Liver (tissue), 9 donors: ENCODE results near the gene OPTC. TPM values are rescaled to one million over a fixed set of nuclear protein-coding genes. Genes with fewer than 3 reads are reported as not detected.

Experiments
- DNase-seq: peaks from one replicate; pipeline ENCODE4 v3.0.0-alpha.2; 2017; ENCODE audit warnings: low spot score
- H3K27ac ChIP-seq, 2 donors: one replicate each; pipeline ENCODE4 v1.7.0; 2013; ENCODE audit warnings: inconsistent platforms in 2 of 2, low read length in 2 of 2, control low read depth in 1 of 2, low read depth in 1 of 2, mild to moderate bottlenecking in 1 of 2
- H3K27me3 ChIP-seq, 4 donors: one replicate each; pipeline versions ENCODE4 v1.6.1 to v1.7.0; 2013; ENCODE audit warnings: low read length in 3 of 4, inconsistent platforms in 1 of 4, mild to moderate bottlenecking in 1 of 4, moderate library complexity in 1 of 4; ENCODE audit not compliant: control insufficient read depth in 4 of 4, insufficient read depth in 4 of 4
- H3K36me3 ChIP-seq, 4 donors: one replicate each; pipeline versions ENCODE4 v1.6.1 to v1.7.0; 2013; ENCODE audit warnings: low read length in 3 of 4, mild to moderate bottlenecking in 3 of 4, low read depth in 1 of 4, moderate library complexity in 1 of 4; ENCODE audit not compliant: control insufficient read depth in 4 of 4, insufficient read depth in 3 of 4
- H3K4me1 ChIP-seq, 4 donors: one replicate each; pipeline versions ENCODE4 v1.6.1 to v1.7.0; 2013; ENCODE audit warnings: low read length in 3 of 4, mild to moderate bottlenecking in 3 of 4, moderate library complexity in 1 of 4; ENCODE audit not compliant: control insufficient read depth in 4 of 4, insufficient read depth in 4 of 4
- H3K4me3 ChIP-seq, 3 donors: one replicate each; pipeline versions ENCODE4 v1.6.1 to v1.7.0; 2013; ENCODE audit warnings: low read length in 3 of 3, control low read depth in 1 of 3, low read depth in 1 of 3, mild to moderate bottlenecking in 1 of 3
- H3K9ac ChIP-seq, 2 donors: one replicate each; pipeline ENCODE4 v1.7.0; 2013; ENCODE audit warnings: low read length in 2 of 2, mild to moderate bottlenecking in 2 of 2, moderate library complexity in 2 of 2, control low read depth in 1 of 2, low read depth in 1 of 2
- H3K9me3 ChIP-seq, 4 donors: one replicate each; pipeline versions ENCODE4 v1.6.1 to v1.7.0; 2013; ENCODE audit warnings: low read length in 3 of 4; ENCODE audit not compliant: control insufficient read depth in 4 of 4
- EGR1 ChIP-seq, 2 donors: IDR thresholded peaks; 2 replicates each; pipeline ENCODE4 v1.6.1; 2016 to 2018; ENCODE audit warnings: antibody characterized with exemption in 2 of 2, low read depth in 2 of 2
- GABPA ChIP-seq, 2 donors: IDR thresholded peaks in 1 of 2; conservative IDR thresholded peaks in 1 of 2; 2 replicates each; pipeline ENCODE4 v1.6.1; 2016; ENCODE audit warnings: antibody characterized with exemption in 2 of 2, mild to moderate bottlenecking in 1 of 2, moderate library complexity in 1 of 2
- JUND ChIP-seq, 2 donors: IDR thresholded peaks; 2 replicates each; pipeline ENCODE4 v1.6.1; 2016; ENCODE audit warnings: antibody characterized with exemption in 2 of 2
- NR2F2 ChIP-seq: IDR thresholded peaks from 2 replicates; pipeline ENCODE4 v1.6.1; 2016; ENCODE audit warnings: antibody characterized with exemption
- RAD21 ChIP-seq, 2 donors: IDR thresholded peaks; 2 replicates each; pipeline ENCODE4 v1.6.1; 2016; ENCODE audit warnings: antibody characterized with exemption in 2 of 2, mild to moderate bottlenecking in 2 of 2
- RXRA ChIP-seq, 2 donors: IDR thresholded peaks; 2 replicates each; pipeline ENCODE4 v1.6.1; 2017 to 2018; ENCODE audit warnings: antibody characterized with exemption in 2 of 2, mild to moderate bottlenecking in 1 of 2
- SP1 ChIP-seq: IDR thresholded peaks from 2 replicates; pipeline ENCODE4 v1.6.1; 2018; ENCODE audit warnings: antibody characterized with exemption, mild to moderate bottlenecking
- TAF1 ChIP-seq: conservative IDR thresholded peaks from 2 replicates; pipeline ENCODE4 v1.6.1; 2016; ENCODE audit warnings: antibody characterized with exemption, mild to moderate bottlenecking
- WGBS: extraction: QIAGEN DNeasy Blood & Tissue Kit; methylation state at CpG from one replicate; pipeline ENCODE4 v1.1.7; 2013; 5-methylcytosine and 5-hydroxymethylcytosine counted together
- polyA plus RNA-seq, 2 donors: library from polyadenylated mRNA; stranded (reverse) in 1 of 2; unstranded in 1 of 2; fragments of 200-250 nt in 1 of 2; fragments of >200 nt in 1 of 2; fragmentation: Nextera tagmentation in 1 of 2; extraction: Ambion mirVana in 1 of 2; gene quantifications; one replicate each; pipeline versions ENCODE4 v1.2.1 to v1.2.3, GENCODE V29; 2013 to 2015
- total RNA-seq, 2 donors: library from RNA; depleted of rRNA; stranded (reverse); fragments of >200 nt; gene quantifications; one replicate each; pipeline ENCODE4 v1.2.3, GENCODE V29; 2014
- TF ChIP-seq, protein P1 (sequence below): IDR thresholded peaks from 2 replicates; pipeline ENCODE4 v1.6.1; 2016; ENCODE audit warnings: antibody characterized with exemption
- TF ChIP-seq, protein P2 (sequence below): IDR thresholded peaks from 2 replicates; pipeline ENCODE4 v1.6.1; 2016; ENCODE audit warnings: antibody characterized with exemption, mild to moderate bottlenecking
- TF ChIP-seq, protein P3 (sequence below): IDR thresholded peaks from 2 replicates; pipeline ENCODE4 v1.6.1; 2016; ENCODE audit warnings: antibody characterized with exemption
- donor health status: healthy.
- donor health status: healthy.
- donor health status: healthy.
- donor health status: healthy.
- donor health status: healthy.

Gene OPTC
- total and polyA plus RNA-seq, 4 donors: not detected

DNA sequence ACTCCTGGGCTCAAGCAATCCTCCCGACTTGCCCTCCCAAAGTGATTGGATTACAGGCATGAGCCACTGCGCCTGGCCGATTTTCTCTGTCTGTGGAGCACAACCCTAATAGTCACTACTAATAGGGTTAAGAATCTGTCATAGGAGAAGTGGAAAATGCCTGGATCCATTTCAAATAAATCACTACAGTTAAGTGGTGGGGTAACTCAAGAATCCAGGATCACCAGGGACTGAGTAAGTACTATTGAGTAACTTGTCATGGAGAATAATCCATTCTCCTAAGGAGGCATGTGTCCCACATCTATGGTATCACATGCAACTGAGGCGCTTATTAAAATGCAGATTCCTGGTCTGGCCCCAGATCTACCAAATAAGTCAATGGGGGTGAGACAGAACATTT is 53.2 kb downstream of the OPTC start:
- Histone ChIP-seq H3K9ac (no peak overlapping the region), H3K27me3 (no peaks in the 10 kb centered on the region), H3K4me1 (no peaks in the 10 kb centered on the region), H3K27ac (no peak overlapping the region), H3K4me3 (no peak overlapping the region), H3K9me3 (no peaks in the 10 kb centered on the region), H3K36me3 (no peaks in the 10 kb centered on the region)
- DNase-seq: no peak
- 83% methylated on average over 4 of the region's 4 CpGs for WGBS
- TF ChIP-seq, protein P1, sequence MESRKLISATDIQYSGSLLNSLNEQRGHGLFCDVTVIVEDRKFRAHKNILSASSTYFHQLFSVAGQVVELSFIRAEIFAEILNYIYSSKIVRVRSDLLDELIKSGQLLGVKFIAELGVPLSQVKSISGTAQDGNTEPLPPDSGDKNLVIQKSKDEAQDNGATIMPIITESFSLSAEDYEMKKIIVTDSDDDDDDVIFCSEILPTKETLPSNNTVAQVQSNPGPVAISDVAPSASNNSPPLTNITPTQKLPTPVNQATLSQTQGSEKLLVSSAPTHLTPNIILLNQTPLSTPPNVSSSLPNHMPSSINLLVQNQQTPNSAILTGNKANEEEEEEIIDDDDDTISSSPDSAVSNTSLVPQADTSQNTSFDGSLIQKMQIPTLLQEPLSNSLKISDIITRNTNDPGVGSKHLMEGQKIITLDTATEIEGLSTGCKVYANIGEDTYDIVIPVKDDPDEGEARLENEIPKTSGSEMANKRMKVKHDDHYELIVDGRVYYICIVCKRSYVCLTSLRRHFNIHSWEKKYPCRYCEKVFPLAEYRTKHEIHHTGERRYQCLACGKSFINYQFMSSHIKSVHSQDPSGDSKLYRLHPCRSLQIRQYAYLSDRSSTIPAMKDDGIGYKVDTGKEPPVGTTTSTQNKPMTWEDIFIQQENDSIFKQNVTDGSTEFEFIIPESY: no peak
- TF ChIP-seq, protein P2, sequence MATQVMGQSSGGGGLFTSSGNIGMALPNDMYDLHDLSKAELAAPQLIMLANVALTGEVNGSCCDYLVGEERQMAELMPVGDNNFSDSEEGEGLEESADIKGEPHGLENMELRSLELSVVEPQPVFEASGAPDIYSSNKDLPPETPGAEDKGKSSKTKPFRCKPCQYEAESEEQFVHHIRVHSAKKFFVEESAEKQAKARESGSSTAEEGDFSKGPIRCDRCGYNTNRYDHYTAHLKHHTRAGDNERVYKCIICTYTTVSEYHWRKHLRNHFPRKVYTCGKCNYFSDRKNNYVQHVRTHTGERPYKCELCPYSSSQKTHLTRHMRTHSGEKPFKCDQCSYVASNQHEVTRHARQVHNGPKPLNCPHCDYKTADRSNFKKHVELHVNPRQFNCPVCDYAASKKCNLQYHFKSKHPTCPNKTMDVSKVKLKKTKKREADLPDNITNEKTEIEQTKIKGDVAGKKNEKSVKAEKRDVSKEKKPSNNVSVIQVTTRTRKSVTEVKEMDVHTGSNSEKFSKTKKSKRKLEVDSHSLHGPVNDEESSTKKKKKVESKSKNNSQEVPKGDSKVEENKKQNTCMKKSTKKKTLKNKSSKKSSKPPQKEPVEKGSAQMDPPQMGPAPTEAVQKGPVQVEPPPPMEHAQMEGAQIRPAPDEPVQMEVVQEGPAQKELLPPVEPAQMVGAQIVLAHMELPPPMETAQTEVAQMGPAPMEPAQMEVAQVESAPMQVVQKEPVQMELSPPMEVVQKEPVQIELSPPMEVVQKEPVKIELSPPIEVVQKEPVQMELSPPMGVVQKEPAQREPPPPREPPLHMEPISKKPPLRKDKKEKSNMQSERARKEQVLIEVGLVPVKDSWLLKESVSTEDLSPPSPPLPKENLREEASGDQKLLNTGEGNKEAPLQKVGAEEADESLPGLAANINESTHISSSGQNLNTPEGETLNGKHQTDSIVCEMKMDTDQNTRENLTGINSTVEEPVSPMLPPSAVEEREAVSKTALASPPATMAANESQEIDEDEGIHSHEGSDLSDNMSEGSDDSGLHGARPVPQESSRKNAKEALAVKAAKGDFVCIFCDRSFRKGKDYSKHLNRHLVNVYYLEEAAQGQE: no peak
- TF ChIP-seq, protein P3, sequence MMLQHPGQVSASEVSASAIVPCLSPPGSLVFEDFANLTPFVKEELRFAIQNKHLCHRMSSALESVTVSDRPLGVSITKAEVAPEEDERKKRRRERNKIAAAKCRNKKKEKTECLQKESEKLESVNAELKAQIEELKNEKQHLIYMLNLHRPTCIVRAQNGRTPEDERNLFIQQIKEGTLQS: no peak

DNA sequence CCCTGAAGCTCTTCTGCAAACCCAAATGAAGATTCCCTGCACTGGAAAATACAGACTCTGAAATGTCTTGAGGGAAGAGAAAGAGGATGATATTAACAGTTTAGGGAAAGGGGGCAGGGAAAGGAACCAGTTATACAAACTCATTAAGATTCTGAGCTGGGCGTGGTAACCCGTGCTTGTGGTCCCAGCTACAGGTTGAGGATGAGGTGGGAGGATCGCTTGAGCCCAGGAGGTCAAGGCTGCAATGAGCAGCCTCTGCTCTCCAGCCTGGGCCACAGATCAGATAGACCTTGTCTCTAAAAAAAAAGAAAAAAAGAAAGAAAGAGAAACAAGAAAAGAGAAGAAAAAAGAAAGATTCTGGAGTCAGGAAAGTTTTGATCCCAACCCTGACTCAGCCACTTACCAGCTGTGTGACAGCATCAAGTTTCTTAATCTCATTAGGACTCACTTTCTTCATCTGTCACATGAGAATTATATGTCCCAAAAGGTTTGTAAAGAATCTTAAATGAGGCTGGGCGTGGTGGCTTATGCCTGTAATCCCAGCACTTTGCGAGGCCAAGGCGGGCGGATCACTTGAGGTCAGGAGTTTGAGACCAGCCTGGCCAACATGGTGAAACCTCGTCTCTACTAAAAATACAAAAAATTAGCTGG is 53.9 kb downstream of the OPTC start:
- Histone ChIP-seq H3K27me3 (no peaks in the 10 kb centered on the region), H3K27ac (no peak overlapping the region), H3K36me3 (no peaks in the 10 kb centered on the region), H3K9ac (no peak overlapping the region), H3K4me3 (no peak overlapping the region), H3K4me1 (no peaks in the 10 kb centered on the region), H3K9me3 (no peaks in the 10 kb centered on the region)
- WGBS: 91% methylated on average over 8 of the region's 8 CpGs
- DNase-seq: no peak
- no peak for TF ChIP-seq NR2F2
- no peak for TF ChIP-seq TAF1
- TF ChIP-seq RAD21 (IDR thresholded peaks at IDR 0.05): no peak
- TF ChIP-seq RXRA (IDR thresholded peaks at IDR 0.05): no peak
- TF ChIP-seq, protein P3: no peak
- TF ChIP-seq JUND (IDR thresholded peaks at IDR 0.05): no peak
- no peak for TF ChIP-seq EGR1 (IDR thresholded peaks at IDR 0.05; ENCODE audit: low read depth in 2 of 2)
- no peak for TF ChIP-seq GABPA (IDR thresholded peaks at IDR 0.05 in 1 of 2, conservative IDR thresholded peaks at IDR 0.05 in 1 of 2)
- TF ChIP-seq, protein P2: no peak
- TF ChIP-seq, protein P1: no peak
- no peak for TF ChIP-seq SP1
